OCI-LY3 (cell line): ENCODE results near the gene ZNF69.
A peak's percentile ranks its signal among the peaks of the same experiment; 100 is the strongest.
"Not testable (repeated sequence)": the region's sequence is repeated elsewhere in the genome, so short reads cannot be mapped to it uniquely, and the experiment has no call there.

Experiments used
- H2AFZ ChIP-seq: fragments of 200-600, 300-600 bp; shearing (Covaris generic); 2 replicates; pipeline ENCODE4 v1.6.0; 2014; ENCODE audit warnings: antibody characterized with exemption, low read depth, low read length
- H3K27ac ChIP-seq: fragments of 200-600, 300-600 bp; sonication (generic); 2 replicates; pipeline ENCODE4 v1.5.1; 2014; ENCODE audit warnings: mild to moderate bottlenecking, low read length, moderate library complexity, mixed read lengths
- H3K27me3 ChIP-seq: fragments of 200-600, 300-600 bp; sonication (generic); 2 replicates; pipeline ENCODE4 v1.6.1; 2014; ENCODE audit warnings: low read depth, low read length, mixed read lengths
- H3K36me3 ChIP-seq: fragments of 200-600, 300-600 bp; sonication (generic); replicated peaks from 2 replicates; pipeline ENCODE3; 2014; ENCODE audit warnings: low read depth, low read length, mixed read lengths
- H3K4me1 ChIP-seq: fragments of 300-600, 200-600 bp; sonication (generic); 2 replicates; pipeline ENCODE4 v1.6.1; 2014; ENCODE audit warnings: low read length, mixed read lengths
- H3K4me2 ChIP-seq: fragments of 200-600, 300-600 bp; sonication (generic); 2 replicates; pipeline ENCODE4 v1.6.1; 2014; ENCODE audit warnings: low read length, mixed read lengths
- H3K4me3 ChIP-seq: fragments of 300-600, 200-600 bp; sonication (generic); 2 replicates; pipeline ENCODE4 v1.5.1; 2014; ENCODE audit warnings: antibody characterized with exemption, mild to moderate bottlenecking, low read length, moderate library complexity
- H3K79me2 ChIP-seq: fragments of 300-600, 200-600 bp; shearing (Covaris generic); 2 replicates; pipeline ENCODE4 v1.6.1; 2014; ENCODE audit warnings: mild to moderate bottlenecking, low read length, mixed read lengths
- H3K9ac ChIP-seq: fragments of 300-600, 200-600 bp; shearing (Covaris generic); 2 replicates; pipeline ENCODE4 v1.6.0; 2014; ENCODE audit warnings: mild to moderate bottlenecking, low read length, moderate library complexity
- H3K9me3 ChIP-seq: fragments of 200-600, 300-600 bp; shearing (Covaris generic); 2 replicates; pipeline ENCODE4 v1.6.1; 2014; ENCODE audit warnings: low read length, mixed read lengths; ENCODE audit not compliant: insufficient read depth
- H4K20me1 ChIP-seq: fragments of 200-600, 300-600 bp; sonication (generic); 2 replicates; pipeline ENCODE4 v1.6.1; 2016; ENCODE audit warnings: low read length, mixed read lengths; ENCODE audit not compliant: insufficient read depth
- EZH2phosphoT487 ChIP-seq: fragments of 200-600 bp; shearing (Covaris generic); IDR thresholded peaks from 2 replicates; pipeline ENCODE4 v1.6.1; 2018; ENCODE audit warnings: antibody characterized with exemption, mixed run types, low read depth
- TF ChIP-seq, protein P1 (sequence below): fragments of 200-600, 300-600 bp; sonication (generic); IDR thresholded peaks from 2 replicates; pipeline ENCODE4 v1.5.1; 2014; ENCODE audit warnings: antibody characterized with exemption, low read length, low read depth

Gene ZNF69

GRCh38 chr19:11881151-11881800 lies 6.3 kb upstream of the ZNF69 start:
- no peak overlapping the region for H3K27ac ChIP-seq
- no peak overlapping the region for H2AFZ ChIP-seq
- no peaks in the 10 kb centered on the region for H3K36me3 ChIP-seq
- H3K27me3 ChIP-seq, result no peaks in the 10 kb centered on the region
- no peak for TF ChIP-seq EZH2phosphoT487
- TF ChIP-seq, protein P1, sequence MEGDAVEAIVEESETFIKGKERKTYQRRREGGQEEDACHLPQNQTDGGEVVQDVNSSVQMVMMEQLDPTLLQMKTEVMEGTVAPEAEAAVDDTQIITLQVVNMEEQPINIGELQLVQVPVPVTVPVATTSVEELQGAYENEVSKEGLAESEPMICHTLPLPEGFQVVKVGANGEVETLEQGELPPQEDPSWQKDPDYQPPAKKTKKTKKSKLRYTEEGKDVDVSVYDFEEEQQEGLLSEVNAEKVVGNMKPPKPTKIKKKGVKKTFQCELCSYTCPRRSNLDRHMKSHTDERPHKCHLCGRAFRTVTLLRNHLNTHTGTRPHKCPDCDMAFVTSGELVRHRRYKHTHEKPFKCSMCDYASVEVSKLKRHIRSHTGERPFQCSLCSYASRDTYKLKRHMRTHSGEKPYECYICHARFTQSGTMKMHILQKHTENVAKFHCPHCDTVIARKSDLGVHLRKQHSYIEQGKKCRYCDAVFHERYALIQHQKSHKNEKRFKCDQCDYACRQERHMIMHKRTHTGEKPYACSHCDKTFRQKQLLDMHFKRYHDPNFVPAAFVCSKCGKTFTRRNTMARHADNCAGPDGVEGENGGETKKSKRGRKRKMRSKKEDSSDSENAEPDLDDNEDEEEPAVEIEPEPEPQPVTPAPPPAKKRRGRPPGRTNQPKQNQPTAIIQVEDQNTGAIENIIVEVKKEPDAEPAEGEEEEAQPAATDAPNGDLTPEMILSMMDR, result peak; percentile 80
- no peaks in the 10 kb centered on the region for H3K79me2 ChIP-seq
- H3K9me3 ChIP-seq, result no peaks in the 10 kb centered on the region
- H3K9ac ChIP-seq, result no peak overlapping the region
- peak overlapping the region; percentile 28; the same call in 1 of the 2 replicates for H3K4me2 ChIP-seq
- H3K4me1 ChIP-seq, result no peaks in the 10 kb centered on the region
- no peak overlapping the region for H3K4me3 ChIP-seq
- no peaks in the 10 kb centered on the region for H4K20me1 ChIP-seq

DNA sequence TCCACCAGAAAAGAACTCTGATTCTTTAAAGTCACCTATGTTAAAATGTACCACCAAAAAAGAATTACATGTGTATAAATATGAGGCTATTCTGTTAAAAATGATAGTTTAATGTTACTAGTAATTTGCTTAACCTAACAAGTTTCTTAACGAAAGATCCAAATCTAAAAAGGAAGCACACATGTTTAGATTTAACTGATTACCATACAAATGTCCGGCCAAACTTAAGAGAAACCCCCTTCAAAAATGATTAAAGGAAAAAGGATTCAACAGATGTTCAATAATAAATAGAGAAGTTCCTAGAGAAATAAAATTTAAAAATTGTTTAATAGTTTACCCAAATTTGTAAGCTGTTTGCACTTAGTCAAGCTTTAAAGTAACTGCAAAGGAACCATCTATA lies 5.0 kb upstream of the ZNF69 start:
- Histone ChIP-seq H3K9me3 (no peaks in the 10 kb centered on the region), H3K4me3 (no peak overlapping the region), H3K27ac (no peak overlapping the region), H3K79me2 (no peaks in the 10 kb centered on the region), H3K9ac (no peak overlapping the region), H2AFZ (no peak overlapping the region), H3K4me2 (no peak overlapping the region), H4K20me1 (no peaks in the 10 kb centered on the region), H3K27me3 (no peaks in the 10 kb centered on the region), H3K36me3 (no peaks in the 10 kb centered on the region), H3K4me1 (no peaks in the 10 kb centered on the region)
- TF ChIP-seq EZH2phosphoT487, result no peak
- TF ChIP-seq, protein P1, result no peak

DNA sequence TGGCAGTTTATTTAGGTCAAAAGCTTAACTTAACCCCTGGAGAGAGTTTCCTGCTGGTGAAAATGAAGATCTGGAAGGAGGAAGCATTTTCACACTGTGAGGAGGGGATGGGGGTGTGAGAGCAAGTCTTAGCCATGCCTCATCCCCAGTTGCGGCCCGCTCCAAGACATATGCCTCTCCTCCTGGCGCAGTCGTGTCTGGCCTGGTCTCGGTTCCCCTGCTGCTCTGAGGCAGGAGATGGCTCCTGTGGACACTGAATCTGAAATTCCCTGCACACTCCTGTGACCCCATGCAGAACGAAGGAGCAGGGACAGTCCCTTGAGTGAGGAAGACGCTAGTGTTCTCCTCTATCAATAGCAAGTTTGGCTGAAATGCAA lies 360 bp upstream of the ZNF69 start:
- H3K4me2 ChIP-seq, result peak overlapping the region; percentile 43; the same call in 1 of the 2 replicates
- H3K27ac ChIP-seq, result no peak overlapping the region
- TF ChIP-seq EZH2phosphoT487, result no peak
- TF ChIP-seq, protein P1, result no peak
- H4K20me1 ChIP-seq, result no peaks in the 10 kb centered on the region
- H3K4me1 ChIP-seq, result no peaks in the 10 kb centered on the region
- H3K9me3 ChIP-seq, result no peaks in the 10 kb centered on the region
- H3K27me3 ChIP-seq, result no peaks in the 10 kb centered on the region
- H3K9ac ChIP-seq, result no peak overlapping the region
- H3K36me3 ChIP-seq, result no peaks in the 10 kb centered on the region
- H2AFZ ChIP-seq, result no peak overlapping the region
- no peaks in the 10 kb centered on the region for H3K79me2 ChIP-seq
- H3K4me3 ChIP-seq, result peak overlapping the region; percentile 70

GRCh38 chr19:11889901-11890300 lies 2.3 kb downstream of the ZNF69 start:
- not testable (repeated sequence) for H3K9me3 ChIP-seq, H3K27ac ChIP-seq, H3K9ac ChIP-seq, H4K20me1 ChIP-seq, H3K36me3 ChIP-seq, H3K27me3 ChIP-seq, H2AFZ ChIP-seq, H3K79me2 ChIP-seq, H3K4me2 ChIP-seq, H3K4me3 ChIP-seq, H3K4me1 ChIP-seq

GRCh38 chr19:11890634-11891033 lies 3.1 kb downstream of the ZNF69 start:
- H3K9me3 ChIP-seq, result no peaks in the 10 kb centered on the region
- H3K27me3 ChIP-seq, result no peaks in the 10 kb centered on the region
- no peak overlapping the region for H3K4me3 ChIP-seq
- H3K36me3 ChIP-seq, result no peaks in the 10 kb centered on the region
- no peaks in the 10 kb centered on the region for H3K4me1 ChIP-seq
- H2AFZ ChIP-seq, result no peak overlapping the region
- H3K9ac ChIP-seq, result no peak overlapping the region
- no peaks in the 10 kb centered on the region for H3K79me2 ChIP-seq
- no peak overlapping the region for H3K27ac ChIP-seq
- H3K4me2 ChIP-seq, result no peak overlapping the region
- TF ChIP-seq EZH2phosphoT487, result no peak
- TF ChIP-seq, protein P1, result no peak
- H4K20me1 ChIP-seq, result no peaks in the 10 kb centered on the region
